ENCODE measurements around the gene LARGE2.

Gene LARGE2

DNA sequence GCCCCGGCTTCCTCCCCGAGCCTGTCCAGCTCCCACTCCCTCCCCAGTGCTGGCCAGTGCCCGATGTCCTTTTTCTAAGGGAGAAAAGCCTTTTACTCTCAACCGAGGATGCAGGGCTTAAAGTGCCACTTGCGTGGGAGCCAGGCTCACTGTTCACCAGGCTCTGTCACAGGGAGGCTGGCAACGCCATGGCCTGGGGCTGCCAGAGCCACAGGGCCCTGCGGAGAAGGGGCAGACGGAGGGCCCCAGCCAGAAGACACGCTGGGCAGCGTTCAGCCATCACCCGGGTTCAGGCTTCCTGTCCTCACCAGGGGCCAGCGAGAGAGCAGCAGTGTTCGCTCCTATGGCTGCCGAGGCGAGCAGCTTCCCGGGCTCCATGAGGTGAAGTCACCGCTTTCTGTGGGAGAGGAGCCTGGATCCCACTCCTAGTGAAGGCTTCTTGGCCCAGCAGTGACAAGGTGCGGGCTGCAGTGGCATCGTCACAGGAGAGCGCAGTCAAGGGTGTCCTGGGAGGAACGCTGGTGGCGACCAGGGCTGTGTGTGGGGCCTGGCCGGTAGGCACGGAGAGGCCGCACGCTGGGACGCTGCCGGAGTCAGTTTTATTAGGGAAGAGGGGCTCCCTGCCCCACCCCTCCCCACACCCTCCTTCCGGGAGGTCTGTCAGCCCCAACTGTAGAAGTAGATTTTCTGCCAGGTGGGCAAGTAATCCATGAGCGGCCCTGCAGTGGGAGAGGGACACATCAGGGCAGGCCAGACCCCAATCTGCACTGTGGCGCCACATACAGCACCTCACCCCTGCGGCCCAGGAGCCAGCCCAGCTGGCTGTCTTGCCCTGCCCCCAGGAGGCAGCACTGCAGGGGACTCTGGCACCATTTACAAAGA is 12.6 kb upstream of the LARGE2 start:
- DNase-seq (ENCODE audit: low read depth, low spot score): no peak

DNA sequence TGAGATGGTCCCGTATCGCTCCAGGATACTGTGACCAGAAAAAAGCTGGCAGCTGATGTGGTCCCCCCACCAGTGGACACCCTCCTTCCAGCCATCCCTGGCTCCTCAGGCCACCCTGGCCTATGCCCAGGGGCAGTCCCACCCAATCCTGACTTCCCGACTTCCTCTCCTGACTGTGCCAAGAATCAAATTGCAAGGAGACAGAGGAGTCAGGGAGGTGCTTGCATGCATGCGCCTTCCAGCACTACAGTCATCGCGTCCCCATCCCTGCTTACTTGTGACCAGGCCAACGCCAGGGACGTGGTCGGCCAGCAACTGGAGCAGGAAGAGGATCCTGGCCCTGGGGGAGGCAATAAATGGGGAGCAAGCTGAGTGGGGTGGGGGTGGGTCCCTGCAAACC is 11.8 kb upstream of the LARGE2 start:
- DNase-seq (ENCODE audit: low read depth, low spot score): no peak

More for the DNA sequence above, 12.6 kb upstream of the LARGE2 start:
- no peak overlapping the region for H3K4me3 ChIP-seq (ENCODE audit: low read length)

DNA sequence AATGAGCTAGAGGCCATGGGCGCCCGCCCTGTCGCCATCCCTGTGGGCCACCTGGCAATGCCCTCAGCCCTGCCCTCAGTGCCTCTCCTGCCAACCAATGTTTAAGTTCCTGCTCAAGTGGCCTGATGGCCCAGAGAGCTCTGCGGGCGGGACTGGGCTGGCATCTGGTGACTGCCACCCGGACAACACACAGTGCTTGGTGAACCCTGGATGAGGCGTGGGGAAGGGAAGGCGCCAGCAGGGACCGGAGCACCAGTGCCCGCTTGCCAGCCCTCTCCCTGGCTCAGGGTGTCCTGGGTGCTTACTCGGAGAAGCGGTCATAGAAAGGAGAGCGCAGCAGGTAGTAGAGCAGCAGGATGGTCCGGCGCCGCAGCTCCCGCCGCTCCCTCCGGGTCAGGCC is 8.9 kb upstream of the LARGE2 start:
- no peak overlapping the region for H3K4me3 ChIP-seq (ENCODE audit: low read length)
- no peak for DNase-seq (ENCODE audit: low read depth, low spot score)

More for the DNA sequence above, 11.8 kb upstream of the LARGE2 start:
- H3K4me3 ChIP-seq (ENCODE audit: low read length): no peak overlapping the region

DNA sequence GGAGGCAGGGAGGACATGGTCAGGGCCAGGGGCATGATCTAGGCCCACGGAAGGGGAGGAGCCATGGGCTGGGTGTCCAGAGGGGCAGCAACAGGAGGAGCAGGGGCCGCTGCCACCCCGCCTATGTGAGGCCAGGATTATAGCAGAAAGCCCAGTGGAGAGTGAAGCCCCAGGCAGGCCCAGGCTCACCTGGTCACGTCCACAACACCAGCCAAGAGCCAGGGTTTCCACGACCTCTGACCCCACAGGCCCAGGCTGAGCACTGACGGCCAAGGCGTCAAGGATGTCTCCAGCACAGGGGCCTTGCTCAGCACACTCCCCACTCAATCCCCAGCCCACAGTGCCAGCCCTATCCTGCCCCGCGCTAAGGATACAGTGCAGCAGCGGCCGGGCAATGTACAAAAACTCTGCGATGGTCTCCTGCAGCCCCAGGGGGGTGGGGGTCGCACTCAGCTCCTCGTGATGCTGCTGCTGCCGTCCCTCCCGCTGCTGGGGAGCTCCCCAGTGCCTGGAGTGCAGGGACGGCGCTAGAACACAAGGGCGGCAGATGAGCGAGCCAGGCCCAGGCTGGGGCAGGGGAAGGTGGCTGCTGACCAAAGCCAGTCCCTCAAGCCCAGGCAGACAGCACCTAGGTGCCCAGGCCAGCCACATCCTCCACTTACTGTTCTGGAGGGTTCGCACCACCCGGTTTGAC is 8.4 kb upstream of the LARGE2 start:
- no peak for DNase-seq (ENCODE audit: low read depth, low spot score)
- no peak overlapping the region for H3K4me3 ChIP-seq (ENCODE audit: low read length)

DNA sequence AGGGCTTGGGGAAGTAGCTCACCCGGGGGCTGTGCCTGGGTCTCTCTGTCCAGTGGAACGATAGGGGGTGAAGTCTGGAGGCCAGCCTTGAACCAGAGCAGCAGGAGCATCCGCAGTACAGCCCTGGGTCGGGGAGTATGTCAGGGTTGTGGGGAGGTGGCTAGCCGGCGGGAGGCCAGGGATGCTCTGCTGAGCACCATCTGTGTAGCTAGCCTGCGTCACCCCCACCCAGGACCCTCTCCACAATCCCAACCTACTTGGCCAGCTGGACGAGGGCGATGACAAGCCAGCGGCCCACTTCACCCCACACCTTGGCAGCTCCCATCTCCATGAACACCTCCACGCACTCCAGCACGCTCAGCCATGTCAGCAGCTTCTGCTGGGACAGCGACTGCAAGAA is 7.0 kb upstream of the LARGE2 start:
- DNase-seq (ENCODE audit: low read depth, low spot score): no peak
- no peak overlapping the region for H3K4me3 ChIP-seq (ENCODE audit: low read length)

DNA sequence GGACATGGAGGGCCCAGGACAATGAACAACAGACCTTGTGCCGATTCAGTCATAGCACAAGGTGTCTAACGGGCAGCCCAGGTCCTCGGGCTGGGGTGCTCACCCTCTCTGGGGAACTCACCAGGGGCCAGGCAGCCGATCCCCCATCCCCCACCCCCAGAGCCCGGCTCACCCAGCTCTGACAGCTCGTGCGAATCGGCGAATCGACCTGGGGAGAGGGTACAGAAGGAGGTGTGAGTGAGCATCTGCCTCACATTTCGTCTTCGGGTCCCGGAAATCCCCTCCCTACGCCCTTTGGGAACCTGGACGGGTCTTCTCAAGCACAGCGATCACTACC is 5.2 kb upstream of the LARGE2 start:
- H3K4me3 ChIP-seq (ENCODE audit: low read length): peak overlapping the region; percentile 99
- DNase-seq (ENCODE audit: low read depth, low spot score): no peak

DNA sequence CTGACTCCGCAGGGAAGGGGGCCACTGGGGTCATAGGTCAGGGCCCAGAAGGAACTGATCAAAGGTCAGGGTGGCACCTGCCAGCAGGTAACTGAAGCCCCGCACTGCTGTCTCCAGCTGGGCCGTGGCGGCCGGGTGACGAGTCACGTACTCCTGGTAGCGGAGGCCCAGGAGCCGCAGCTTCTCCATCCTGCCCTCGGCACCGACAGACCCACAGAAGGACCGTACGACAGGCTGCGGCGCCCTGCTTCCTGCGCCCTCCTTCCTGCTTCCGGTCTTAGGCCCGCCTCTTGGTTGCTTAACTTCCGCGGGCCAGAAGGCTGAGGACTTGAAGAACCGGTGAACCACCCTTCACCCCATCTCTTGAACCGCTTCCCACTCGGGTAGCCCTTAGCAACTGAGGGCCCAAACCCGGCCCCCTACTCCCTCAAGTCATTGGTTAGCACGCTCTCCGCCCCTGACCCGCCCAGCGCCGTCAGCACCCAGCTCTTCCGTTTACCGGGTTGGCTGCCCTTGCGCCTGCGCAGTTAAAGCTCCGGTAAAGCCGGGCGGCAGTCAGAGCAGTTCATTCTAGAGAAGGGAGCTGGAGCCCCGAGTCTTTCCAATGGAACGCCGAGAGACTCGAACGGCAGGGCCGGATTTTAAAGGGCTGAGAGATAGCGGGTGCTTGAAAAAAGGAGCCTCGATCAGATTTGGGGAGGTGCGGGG is 4.7 kb upstream of the LARGE2 start, which contains the start of gene PEX16:
Gene PEX16 (minus strand): TSS at position 255 of the 708 bp plus-strand sequence. CDS start 66 bp downstream, at position 189.
- DNase-seq (ENCODE audit: low read depth, low spot score): peak; percentile 98
- peak within 1 kb of the TSS; percentile 99 for H3K4me3 ChIP-seq (ENCODE audit: low read length)

DNA sequence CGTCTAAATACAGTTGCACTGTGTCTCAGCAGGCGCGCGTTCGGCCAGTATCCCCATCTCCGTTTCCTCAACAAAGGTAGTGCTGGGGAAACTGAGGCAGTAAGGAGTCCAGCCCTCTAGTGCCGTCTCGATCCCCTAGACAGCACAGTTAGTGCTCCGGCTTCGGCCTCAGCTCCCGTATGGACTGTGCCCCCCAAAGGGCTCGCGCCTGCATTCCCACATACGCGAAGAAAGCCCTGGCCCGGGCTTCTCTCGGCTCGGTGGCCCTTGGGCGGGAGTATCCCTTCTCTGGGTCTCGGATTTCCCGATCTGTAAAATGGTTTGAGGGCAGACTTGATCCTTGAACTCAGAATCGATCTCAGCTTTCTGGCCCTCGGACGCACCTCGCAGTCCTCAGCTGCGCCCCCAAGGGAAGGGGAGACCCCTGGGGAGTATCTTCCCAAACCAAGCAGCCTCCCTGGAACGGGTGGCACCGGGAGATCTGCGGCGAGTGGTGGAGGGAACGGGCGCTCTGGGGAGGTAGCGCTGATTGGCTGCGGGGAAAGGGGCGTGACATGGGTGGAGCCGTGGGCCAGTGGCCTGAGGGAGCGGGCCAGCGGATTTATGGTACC is 4.0 kb upstream of the LARGE2 start:
- H3K4me3 ChIP-seq (ENCODE audit: low read length): peak overlapping the region; percentile 99
- DNase-seq (ENCODE audit: low read depth, low spot score): peak; percentile 49

DNA sequence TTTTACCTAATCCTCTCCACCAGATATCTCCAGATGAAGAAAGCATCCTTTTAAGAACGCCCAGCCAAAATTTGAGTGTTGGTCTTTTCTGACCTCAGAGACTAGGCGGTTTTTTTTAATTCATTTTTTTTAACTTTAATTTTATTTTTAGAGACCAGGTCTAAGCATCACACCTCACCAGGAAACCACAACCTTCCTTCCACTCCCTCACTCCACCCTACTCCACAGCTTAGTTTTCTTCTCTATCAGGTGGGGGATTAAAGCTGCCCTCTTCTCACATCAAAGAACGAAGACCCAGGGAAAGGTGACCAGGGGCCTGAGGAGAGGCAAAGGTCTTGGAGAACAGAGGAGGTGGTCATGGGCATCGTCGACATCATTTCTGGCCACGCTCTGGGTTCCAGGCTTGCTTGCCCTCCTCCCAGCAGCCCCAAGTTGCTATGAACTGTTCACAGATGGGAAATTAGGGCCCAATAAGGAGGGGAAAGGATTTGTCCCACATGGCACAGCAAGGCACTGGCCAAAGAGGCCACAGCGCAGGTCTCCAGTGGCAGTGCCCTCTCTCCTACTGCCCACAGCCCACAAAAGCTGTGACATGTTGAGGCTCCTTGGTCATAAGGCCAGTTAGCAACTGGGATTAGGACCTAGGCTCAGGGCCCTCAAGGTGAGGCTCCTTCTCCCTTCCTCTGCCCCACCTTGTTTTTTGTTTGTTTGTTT is 3.3 kb upstream of the LARGE2 start:
- DNase-seq (ENCODE audit: low read depth, low spot score): no peak
- peak overlapping the region; percentile 99 for H3K4me3 ChIP-seq (ENCODE audit: low read length)

DNA sequence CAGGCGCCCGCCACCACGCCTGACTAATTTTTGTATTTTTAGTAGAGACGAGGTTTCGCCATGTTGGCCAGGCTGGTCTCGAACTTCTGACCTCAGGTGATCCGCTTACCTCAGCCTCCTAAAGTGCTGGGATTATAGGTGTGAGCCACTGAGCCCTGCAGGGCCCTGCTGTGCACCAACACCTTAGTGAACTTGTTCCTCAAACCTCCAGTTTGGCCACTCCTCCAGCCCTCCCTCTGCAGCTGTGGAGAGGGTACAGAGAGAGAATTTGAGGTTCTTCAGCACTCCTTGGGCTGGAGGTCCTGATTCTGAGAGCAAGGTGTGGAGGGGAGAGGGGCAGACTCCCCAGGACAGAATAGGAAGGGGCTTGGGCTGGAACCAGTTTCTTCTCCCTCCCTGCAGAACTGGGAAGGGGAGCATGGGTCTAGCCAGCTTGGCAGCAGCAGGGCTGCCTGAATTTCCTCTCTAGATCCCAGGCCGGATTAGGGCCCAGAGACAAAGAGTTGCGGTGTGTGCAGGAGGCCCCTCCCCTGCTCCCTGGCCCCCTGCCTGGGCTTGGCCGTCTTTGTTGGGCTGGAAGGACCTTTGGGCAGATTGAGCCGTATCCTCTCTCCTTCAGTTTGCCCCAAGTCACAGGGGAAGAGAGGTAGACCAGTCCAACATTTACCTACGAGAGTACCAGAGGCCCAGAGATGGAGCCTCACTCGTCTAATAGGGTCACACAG is 2.5 kb upstream of the LARGE2 start:
- no peak overlapping the region for H3K4me3 ChIP-seq (ENCODE audit: low read length)
- DNase-seq (ENCODE audit: low read depth, low spot score): no peak

DNA sequence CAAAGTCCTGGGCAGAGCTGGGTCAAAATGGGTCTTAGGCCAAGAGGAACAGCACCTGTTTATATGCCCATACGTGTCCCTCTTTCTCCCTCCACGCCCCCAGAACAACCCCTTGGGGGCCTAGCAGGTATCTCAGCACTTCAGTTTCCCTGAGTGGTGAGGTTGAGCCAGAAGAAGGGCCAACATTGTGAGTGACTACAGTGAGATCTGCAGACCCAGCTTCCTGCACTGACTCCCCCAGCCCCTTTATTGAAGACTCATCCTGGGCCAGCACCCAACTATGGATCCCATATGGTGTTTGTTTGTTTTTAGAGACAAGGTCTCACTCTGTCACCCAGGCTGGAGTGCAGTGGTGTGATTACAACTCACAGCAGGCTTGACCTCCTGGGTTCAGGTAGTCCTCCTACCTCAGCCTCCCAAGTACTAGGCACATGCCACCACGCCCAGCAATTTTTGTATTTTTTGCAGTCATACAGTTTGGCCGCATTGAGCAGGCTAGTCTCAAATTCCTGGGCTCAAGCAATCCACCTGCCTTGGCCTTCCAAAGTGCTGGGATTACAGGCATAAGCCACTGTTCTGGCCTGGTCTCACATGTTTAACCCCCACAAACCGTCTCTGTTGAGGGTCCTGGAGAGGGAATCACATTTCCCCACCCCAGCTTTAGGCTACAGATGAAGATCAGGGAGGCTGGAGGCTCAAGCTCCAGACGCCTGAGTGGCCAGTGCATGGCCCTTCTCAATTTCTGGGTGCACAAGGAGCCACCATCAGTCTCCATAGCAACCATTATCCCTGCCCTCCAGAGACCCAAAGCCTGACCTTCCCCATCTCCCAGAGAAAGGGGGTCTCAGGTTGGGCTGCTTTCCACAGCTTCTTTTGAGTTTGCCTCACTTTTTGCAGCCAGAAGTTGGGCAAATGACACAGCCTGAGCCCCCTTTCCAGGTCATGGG is 1.7 kb upstream of the LARGE2 start:
- no peak overlapping the region for H3K4me3 ChIP-seq (ENCODE audit: low read length)
- no peak for DNase-seq (ENCODE audit: low read depth, low spot score)

DNA sequence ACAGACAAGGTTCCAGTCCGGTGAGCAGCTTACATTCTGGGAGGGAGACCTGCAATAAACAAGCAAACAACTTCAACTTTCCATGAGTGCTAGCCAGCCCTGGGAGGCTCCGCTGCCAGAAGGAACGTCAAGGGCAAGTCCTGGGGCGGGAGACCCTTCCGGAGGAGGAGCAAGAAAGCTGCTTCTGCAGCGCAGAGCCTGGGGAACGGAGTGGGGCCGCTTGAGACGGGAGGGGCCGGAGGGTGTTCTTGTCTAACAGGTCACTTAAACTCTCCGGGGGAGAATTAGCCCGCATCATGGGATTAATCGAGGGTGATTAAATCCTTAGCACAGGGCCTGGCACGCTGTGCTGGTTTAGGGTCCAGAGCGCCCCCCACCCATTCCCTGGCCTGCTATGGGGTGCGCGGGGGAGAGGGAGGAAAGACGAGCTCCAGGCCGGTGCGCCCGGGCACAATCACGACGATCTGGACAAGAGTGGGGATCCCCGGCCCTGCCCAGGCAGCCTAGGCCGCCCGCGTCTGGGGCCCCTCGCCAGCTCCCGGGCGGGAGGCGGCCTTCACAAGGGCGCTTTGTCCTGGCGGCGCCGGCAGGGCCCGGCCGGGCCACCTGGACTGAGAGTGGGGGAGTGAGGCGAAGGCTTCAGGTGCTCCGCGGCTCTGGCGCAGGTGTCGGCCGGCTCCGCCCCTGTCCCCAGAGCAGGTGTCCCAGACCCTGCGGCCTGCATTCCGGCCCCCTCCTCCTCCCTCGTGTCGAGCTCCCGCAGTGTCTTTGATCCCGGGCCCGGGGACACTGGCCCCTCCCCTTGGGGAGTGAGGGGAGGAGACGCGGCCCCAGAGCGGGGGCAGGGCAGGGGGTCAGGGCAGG is 663 bp upstream of the LARGE2 start:
- no peak for DNase-seq (ENCODE audit: low read depth, low spot score)
- peak overlapping the region; percentile 25; the same call in 1 of the 2 replicates for H3K4me3 ChIP-seq (ENCODE audit: low read length)

DNA sequence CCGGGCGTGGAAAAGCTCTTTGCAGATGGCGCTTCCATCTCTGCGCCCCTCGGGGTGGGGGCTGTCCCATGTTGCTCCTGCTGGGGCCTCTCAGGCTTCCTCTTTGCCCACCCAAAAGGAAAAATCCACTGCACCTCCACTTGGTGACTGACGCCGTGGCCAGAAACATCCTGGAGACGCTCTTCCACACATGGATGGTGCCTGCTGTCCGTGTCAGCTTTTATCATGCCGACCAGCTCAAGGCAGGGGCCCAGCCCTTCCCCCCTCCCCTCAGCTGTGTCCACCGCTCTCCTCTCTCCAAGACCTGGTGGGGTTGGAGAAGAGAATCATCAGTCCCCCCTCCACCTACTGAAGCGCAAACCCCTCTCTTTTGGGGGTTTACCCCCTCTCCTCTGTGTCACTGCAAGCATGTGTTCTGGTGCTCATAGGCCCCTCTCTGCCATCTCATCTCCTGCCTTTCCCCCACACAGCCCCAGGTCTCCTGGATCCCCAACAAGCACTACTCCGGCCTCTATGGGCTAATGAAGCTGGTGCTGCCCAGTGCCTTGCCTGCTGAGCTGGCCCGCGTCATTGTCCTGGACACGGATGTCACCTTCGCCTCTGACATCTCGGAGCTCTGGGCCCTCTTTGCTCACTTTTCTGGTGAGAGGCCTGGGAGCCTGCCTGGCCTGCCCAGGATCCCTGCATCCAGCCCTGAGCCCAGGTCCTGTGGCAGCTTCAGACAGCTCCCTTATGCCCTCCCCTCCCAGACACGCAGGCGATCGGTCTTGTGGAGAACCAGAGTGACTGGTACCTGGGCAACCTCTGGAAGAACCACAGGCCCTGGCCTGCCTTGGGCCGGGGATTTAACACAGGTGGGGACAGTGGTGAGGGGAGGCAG is 1.8 kb downstream of the LARGE2 start:
- H3K4me3 ChIP-seq (ENCODE audit: low read length): no peak overlapping the region
- no peak for DNase-seq (ENCODE audit: low read depth, low spot score)

DNA sequence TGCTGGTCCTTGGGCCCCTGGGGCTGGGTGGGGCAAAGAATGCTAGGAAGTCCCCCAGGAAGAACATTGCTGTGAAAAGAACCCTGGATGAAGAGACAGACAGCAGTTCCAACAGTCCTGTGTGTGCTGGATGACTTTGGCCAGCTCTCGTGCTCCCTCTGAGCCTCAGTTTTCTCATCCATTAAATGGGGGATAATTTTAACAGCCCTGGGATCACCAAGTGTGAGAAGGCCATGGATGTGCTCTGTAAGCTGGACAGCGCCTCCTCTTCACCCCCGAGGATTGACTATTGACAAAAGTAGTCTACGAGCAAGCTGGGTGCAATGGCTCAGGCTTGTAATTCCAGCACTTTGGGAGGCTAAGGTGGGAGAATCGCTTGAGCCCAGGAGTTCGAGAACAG is 2.5 kb downstream of the LARGE2 start:
- H3K4me3 ChIP-seq (ENCODE audit: low read length): no peak overlapping the region
- DNase-seq (ENCODE audit: low read depth, low spot score): no peak

DNA sequence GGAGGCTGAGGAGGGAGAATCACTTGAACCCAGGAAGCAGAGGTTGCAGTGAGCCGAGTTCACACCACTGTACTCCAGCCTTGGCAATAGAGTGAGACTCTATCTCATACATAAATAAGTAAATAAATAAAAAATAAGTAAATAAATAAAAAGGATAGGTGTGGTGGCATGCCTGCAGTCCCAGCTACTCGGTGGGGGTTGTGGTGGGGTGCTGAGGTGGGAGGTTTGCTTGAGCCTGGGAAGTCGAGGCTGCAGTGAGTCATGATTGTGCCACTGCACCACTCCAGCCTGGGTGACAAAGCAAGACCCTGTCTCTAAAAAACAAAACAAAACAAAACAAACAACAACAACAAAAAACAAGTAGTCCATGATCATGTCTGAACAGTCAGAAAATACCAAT is 3.1 kb downstream of the LARGE2 start:
- no peak for DNase-seq (ENCODE audit: low read depth, low spot score)
- no peak overlapping the region for H3K4me3 ChIP-seq (ENCODE audit: low read length)

Data from Jurkat, Clone E6-1 (cell line).